Embryonic facial prominence (tissue), 1 donor: ENCODE data around the gene CORO7.
"Not testable (repeated sequence)": the region's sequence is repeated elsewhere in the genome, so short reads cannot be mapped to it uniquely, and the experiment has no call there.

ENCODE experiments used
- DNase-seq: peaks from one replicate; pipeline ENCODE4 v3.0.0-alpha.2; 2016; ENCODE audit errors: extremely low spot score

Gene CORO7

GRCh38 chr16:4402439-4403132 lies 13.8 kb downstream of the CORO7 start:
- DNase-seq: peak; percentile 62

DNA sequence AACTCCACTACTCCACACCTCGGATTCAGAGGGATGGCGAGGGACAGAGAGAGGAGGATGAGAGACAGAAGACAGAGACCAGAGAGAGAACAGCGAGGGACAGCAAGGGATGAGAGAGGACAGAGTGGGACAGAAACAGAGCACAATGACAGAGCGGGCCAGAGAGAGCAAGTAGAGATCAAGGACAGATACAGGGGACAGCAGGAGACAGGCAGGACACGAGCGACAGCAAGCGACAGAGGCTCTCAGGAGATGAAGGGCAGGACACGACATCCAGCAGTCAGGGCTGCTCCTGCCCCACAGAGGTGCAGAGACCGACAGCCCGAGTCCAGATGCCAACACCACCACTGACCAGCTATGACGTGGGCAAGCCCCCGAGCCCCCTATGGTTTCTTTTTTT lies 14.9 kb downstream of the CORO7 start:
- no peak for DNase-seq

GRCh38 chr16:4401094-4401501 lies 15.3 kb downstream of the CORO7 start:
- DNase-seq: no peak

GRCh38 chr16:4399001-4399730 lies 17.2 kb downstream of the CORO7 start:
- DNase-seq: no peak

DNA sequence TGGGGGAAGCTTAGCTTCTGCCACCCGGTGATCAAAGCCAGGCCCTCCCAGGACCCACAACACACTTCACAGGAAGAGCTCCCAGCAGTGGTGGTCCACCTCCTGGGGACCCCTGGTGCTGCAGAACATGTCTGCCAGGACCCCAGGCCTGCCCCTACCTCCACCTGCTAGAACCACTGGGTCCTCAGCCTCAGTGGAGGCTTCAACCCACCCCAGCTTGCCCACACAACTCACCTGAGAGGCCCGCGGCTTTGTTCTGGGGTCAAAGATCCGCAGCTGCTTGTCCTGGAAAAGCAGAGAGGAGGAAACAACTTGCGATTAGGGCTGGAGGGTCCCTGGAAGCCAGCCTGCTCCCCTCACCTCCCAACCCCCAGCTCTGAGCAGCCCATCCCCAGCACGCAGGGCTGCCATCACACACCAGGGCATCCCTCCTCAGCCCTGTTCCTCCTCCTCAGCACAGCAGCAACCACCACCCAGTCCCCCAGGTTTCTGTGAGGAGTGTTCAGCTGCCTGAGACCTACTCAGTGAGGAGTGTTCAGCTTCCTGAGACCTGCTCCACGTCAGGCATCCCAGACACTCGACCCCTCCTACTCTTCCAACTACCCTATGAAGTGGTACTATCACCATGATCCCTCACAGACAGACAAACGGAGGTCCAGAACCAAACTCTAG lies 21.2 kb downstream of the CORO7 start:
- no peak for DNase-seq

DNA sequence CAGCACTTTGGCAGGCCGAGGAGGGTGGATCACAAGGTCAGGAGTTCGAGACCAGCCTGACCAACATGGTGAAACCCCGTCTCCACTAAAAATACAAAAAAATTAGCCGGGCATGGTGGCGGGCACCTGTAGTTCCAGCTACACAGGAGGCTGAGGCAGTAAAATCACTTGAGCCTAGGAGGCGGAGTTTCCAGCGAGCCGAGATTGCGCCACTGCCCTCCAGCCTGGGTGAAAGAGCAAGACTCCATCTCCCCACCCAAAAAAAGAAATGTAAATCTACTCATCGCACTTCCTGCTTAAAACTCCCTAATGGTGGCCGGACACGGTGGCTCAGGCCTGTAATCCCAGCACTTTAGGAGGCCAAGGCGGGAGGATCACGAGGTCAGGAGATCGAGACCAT lies 22.5 kb downstream of the CORO7 start:
- DNase-seq: not testable (repeated sequence)

DNA sequence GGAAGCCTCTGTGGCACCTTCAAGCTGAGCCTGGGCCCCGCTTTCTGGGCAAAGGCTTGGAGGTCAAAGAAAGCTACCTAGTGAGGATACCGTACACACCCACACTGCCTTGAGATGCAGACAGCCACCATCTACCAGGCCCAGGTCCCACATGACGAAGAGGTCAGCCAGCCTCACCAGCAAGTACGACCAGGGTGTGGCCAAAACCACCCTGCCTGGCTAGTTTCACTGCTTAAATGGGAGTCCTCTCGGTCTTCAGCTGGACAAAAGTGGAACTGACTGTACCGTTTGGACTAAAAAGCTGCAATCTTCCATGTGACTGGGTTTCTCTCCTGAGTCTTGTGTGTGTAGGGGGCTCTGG lies 23.2 kb downstream of the CORO7 start:
- DNase-seq: no peak

GRCh38 chr16:4392382-4393239 lies 23.8 kb downstream of the CORO7 start:
- peak; percentile 68 for DNase-seq

DNA sequence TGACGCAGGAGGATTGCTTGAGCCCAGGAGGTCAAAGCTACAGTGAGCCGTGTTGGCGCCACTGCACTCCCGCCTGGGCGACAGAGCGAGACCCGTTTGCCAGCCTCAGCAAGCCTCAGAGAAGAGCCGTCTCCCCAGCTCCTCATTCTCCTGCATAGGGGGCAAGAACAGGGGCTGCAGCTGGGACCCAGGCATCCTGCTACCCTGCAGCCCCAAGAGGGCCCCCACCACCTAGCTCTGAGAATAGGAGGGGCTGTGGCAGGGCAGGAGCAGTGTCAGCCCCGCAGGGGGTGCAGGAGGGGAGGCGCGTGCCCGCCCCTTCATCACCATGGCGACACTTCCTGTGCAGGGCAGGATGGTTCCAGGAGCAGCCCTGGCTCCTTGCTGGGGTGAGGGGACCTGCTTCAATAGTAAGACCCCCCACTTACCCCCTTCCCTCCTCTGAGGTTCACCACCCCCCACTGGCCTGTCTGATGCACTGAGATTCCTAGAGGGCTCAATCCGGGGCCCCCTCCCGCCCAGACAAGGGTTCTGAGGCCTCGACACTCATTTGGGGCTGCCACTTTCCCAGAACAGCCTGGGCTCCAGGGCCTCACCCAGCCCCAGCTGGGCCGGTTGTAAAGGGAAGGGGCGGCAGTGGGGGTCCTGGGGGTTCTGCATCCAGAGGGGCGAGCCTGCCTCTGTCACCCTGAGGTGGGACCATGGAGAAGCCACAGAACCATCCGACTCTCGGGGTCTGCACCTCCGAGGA lies 24.6 kb downstream of the CORO7 start:
- DNase-seq: no peak

DNA sequence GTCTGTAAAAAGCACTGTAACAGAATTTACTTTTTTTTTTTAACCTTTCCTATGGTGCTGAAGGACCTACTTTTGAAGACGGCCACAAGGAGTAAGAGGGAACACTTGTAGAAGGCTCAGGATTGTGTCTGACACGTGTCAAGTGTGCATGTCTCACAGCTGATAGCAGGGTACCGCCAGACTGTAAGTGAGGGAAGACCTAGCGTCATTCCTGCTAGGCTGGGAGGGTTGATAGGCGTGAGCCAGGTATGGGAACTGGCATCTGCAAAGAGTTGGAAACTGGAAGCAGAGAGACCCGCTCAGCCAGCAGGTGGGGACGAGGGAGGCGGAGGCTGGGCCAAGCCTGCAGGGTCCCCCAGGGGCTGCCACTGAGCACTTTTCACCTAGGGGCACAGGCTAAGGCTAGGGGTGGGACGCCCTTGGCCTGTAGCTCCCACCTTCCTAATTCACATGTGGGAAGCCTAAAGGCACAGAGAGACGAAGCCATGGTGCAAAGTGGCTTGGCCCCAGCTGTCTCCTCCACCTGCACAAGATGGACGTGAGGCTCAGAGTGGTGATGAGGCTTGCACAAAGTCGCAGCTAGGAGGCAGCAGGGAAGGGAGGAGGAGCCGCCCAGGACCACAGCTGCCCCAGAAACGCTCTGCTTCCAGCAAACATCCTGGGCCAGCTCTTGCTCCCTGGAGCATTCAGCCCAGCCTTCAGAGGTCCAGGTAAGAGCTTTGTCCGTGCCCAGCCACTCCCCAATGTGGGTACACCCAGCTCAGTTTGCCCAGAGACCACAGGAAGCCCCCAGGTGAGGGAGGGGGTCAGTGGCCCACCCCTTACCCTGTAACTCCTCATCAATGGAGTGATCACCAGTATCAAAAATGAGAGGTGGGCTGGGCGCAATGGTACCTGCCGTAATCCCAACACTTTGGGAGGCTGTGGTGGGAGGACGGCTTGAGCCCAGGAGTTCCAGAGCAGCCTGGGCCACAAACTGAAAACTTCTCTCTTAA lies 25.8 kb downstream of the CORO7 start:
- DNase-seq: no peak

- no peak for DNase-seq
These were observed 27.1 kb downstream of the CORO7 start for GRCh38 chr16:4389051-4389955.

GRCh38 chr16:4388271-4389021 lies 27.9 kb downstream of the CORO7 start:
- DNase-seq: no peak

- no peak for DNase-seq
These were observed 28.6 kb downstream of the CORO7 start for GRCh38 chr16:4387781-4388180.

DNA sequence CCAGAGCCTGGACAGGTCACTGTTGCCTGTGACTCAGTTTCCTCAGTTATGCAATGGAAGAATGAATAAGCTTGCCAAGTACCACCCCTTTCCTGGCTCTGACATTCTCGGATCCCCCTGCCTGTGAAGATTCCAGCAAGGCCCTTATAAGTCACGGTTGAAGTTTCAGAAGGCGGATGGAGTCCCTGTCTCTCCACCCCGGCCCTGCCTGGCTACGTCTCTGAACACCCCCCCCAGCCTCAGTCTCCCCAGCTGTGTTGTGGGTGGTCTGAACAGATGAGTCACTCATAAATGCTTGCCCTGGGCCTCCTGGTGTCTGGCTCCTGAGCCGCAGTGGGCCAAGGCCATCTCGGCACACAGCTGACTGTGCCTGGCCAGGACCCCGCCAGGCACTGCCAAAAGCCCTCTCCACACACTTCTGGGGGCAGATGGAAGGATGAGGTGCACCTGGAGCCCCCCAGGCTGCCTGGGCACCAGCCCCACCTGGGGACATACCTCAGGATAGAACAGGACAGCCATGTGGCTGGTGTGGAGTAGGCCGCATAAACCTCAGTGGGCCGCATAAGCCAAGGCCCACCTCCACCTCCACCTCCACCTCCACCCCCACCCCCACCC lies 29.3 kb downstream of the CORO7 start:
- no peak for DNase-seq

GRCh38 chr16:4386451-4386805 lies 30.0 kb downstream of the CORO7 start:
- no peak for DNase-seq

DNA sequence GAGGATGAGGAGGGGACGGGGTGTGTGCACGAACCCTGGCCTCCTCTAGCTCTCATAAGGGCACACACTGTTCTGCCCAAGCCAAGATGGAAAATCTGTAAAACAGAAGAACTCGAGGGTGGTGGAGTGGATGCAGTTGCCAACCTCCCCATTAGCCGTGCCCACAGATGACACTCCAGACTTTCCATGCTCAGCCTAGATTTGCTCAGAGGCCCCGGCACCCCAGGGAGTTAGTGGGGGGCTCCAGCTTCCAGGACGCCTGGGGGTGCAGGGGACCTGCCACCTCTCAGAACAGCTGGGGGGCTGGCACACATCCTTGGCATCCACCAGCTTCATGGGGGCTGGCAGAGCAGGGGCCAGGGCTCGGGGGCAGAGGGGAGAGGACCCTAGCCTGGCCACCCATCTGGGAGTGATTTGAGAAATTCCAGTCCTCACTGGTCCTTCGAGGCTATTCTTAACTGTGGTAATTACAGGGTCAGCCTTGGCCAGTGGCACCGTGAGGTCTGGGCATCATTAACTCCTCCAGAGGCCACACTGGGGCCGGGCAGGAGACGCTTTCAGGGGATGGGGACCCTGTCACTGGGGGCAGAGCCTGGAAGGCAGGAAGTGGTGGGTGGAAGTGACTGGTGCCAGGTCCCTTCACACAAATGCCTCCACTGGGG lies 30.5 kb downstream of the CORO7 start:
- no peak for DNase-seq

DNA sequence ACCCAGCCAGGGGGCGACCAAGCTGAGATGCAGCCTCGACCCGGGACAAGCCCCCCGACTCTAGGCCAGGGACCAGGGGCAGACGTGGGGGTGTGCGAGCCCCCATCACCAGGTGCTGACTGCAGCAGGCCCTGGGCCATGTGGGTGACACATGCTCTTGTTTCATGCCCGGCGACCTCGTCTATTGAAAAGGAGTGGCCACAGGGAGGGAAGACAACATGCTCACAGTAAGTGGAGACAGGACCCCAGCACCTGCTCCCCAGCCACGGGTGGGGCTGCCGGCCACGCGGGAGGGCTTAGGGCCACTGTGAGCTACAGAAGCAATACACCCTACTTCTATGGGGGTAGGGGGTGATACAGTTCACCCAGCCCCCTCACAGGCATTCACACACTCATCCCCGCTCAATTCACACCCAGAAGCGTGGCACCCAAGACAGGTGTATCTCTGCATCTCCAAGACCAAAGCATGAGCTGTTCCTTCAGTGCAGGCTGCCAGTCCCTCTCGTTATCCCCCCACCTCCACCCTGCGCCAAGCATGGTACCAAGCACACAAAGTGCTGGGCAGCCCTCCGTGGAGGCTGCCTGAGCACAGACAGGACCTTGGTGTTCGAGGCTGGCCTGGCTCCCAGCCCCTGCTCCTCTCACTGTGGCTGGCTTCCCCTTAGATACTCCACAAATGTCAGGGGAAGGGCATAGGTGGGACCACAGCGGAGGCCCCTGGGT lies 31.2 kb downstream of the CORO7 start:
- DNase-seq: no peak
